AG04450 (cell line): ENCODE data around the gene HNMT. TPM values are rescaled to one million over a fixed set of nuclear protein-coding genes. Genes with fewer than 3 reads are reported as not detected.
"Not testable (repeated sequence)": the region's sequence is repeated elsewhere in the genome, so short reads cannot be mapped to it uniquely, and the experiment has no call there.

Source experiments
- CTCF ChIA-PET: fragments of 300-600, 350-600 bp; formaldehyde crosslinking; extraction: SDS; loops from one replicate; lab custom pipeline; 2022; ENCODE audit warnings: antibody characterized with exemption, inconsistent platforms; lab: Charles Lee
- POLR2A ChIA-PET: fragments of 350-600 bp; formaldehyde crosslinking; extraction: SDS; loops from one replicate; lab custom pipeline; 2021; ENCODE audit warnings: antibody characterized with exemption, inconsistent platforms; lab: Yijun Ruan, JAX
- DNase-seq: peaks from one replicate; pipeline ENCODE4 v3.0.0-alpha.2; 2011; ENCODE audit warnings: low read depth, low spot score
- H3K27ac ChIP-seq: one replicate; pipeline ENCODE4 v1.5.1; 2012; ENCODE audit warnings: low read depth, low read length, control low read depth
- H3K27me3 ChIP-seq: one replicate; pipeline ENCODE4 v1.6.0; 2012; ENCODE audit warnings: low read length; ENCODE audit not compliant: control insufficient read depth, insufficient read depth
- H3K4me3 ChIP-seq: 2 replicates; pipeline ENCODE4 v1.5.1; 2011; ENCODE audit warnings: mild to moderate bottlenecking, low read depth, low read length, control low read depth
- H3K9me3 ChIP-seq: 2 replicates; pipeline ENCODE4 v1.5.1; 2012; ENCODE audit warnings: low read length; ENCODE audit not compliant: control insufficient read depth, insufficient read depth
- CTCF ChIP-seq: IDR thresholded peaks from 2 replicates; pipeline ENCODE4 v1.5.1; 2011; ENCODE audit warnings: low read depth, low read length, control low read depth, inconsistent platforms
- polyA plus RNA-seq: library from polyadenylated mRNA; depleted of rRNA; stranded (reverse); fragments of >200 nt; gene quantifications from 2 replicates; pipeline ENCODE4 v1.2.3, GENCODE V29; 2011

HNMT gene
- polyA plus RNA-seq, 1 experiment, result 47.0 TPM

- POLR2A ChIA-PET, result interaction anchor here (1.4 kb wide), 1 partner anchor 12 kb away, joined by 8 read pairs; no protein-coding TSS in a partner anchor
- no peaks in the 10 kb centered on the region for H3K27me3 ChIP-seq
- CTCF ChIA-PET, result no interaction called here
- H3K27ac ChIP-seq, result no peak overlapping the region
- DNase-seq, result peak; percentile 61
- H3K9me3 ChIP-seq, result no peaks in the 10 kb centered on the region
- H3K4me3 ChIP-seq, result no peak overlapping the region
- no peak for TF ChIP-seq CTCF
Measured at GRCh38 chr2:137969418-137969765, 5.1 kb downstream of the HNMT start.

- Histone ChIP-seq H3K27ac (no peak overlapping the region), H3K27me3 (no peaks in the 10 kb centered on the region), H3K4me3 (no peak overlapping the region), H3K9me3 (no peaks in the 10 kb centered on the region)
- CTCF ChIA-PET, result no interaction called here
- DNase-seq, result no peak
- POLR2A ChIA-PET, result interaction anchor here (1.4 kb wide), 1 partner anchor 13 kb away, joined by 8 read pairs; no protein-coding TSS in a partner anchor
- no peak for TF ChIP-seq CTCF
Measured at GRCh38 chr2:137969876-137970275, 5.6 kb downstream of the HNMT start.

- H3K27ac ChIP-seq, H3K4me3 ChIP-seq, POLR2A ChIA-PET, H3K9me3 ChIP-seq, H3K27me3 ChIP-seq, DNase-seq: not testable (repeated sequence)
- CTCF ChIA-PET, result interaction anchor here (1.5 kb wide), 1 partner anchor 119 kb away, joined by 3 read pairs; no protein-coding TSS in a partner anchor
Measured at GRCh38 chr2:137971259-137971658, 7.0 kb downstream of the HNMT start.

- DNase-seq, result no peak
- H3K27me3 ChIP-seq, result no peaks in the 10 kb centered on the region
- no peaks in the 10 kb centered on the region for H3K9me3 ChIP-seq
- ChIA-PET CTCF (interaction anchor here (0.6 kb wide), 1 partner anchor 21 kb away, joined by 6 read pairs; no protein-coding TSS in a partner anchor), POLR2A (no interaction called here)
- no peak overlapping the region for H3K4me3 ChIP-seq
- TF ChIP-seq CTCF, result no peak
- no peak overlapping the region for H3K27ac ChIP-seq
Measured at GRCh38 chr2:137973280-137973679, 9.0 kb downstream of the HNMT start.

- no peak overlapping the region for H3K27ac ChIP-seq
- TF ChIP-seq CTCF, result no peak
- ChIA-PET POLR2A (no interaction called here), CTCF (no interaction called here)
- no peaks in the 10 kb centered on the region for H3K9me3 ChIP-seq
- DNase-seq, result no peak
- H3K4me3 ChIP-seq, result no peak overlapping the region
- no peaks in the 10 kb centered on the region for H3K27me3 ChIP-seq
Measured at GRCh38 chr2:137975280-137976271, 11.3 kb downstream of the HNMT start.
